ENCODE data around the gene DCANP1.

Gene DCANP1

DNA sequence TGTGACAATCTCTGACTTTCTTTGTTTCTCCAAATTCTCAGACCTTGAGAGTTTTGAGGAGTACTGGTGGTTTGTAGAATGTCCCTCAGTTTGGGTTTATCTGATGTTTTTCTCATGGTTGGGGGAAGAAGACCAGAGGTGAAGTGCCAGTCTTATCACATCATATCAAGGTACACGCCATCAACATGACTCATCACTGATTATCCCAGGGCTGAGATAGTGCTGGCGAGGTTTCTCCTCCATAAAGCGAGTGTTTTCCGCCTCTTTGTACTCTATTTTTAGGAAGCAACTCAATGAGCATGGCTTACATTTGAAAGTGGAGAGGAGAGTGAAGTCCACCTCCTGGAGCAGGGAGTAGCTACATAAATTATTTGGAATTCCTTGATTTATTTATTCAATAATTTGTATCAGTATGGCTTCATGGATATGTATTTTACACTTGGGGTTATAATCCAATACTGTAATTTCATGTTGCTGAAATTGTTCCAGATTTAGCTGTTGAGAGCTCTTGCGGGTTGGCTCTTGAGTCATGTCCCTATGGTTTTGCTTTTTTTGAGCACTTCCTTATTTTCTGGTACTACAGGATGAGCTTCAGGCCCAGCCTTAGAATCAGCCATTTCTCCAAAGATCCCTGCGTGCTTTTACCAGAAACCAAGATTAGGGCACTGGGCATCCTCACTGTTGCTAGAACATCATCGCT, 23.9 kb downstream of the DCANP1 start:
- no peak for DNase-seq
- TF ChIP-seq POLR2A (IDR thresholded peaks at IDR 0.05; ENCODE audit: low read length) (no peak), GATA1 (IDR thresholded peaks at IDR 0.05; ENCODE audit: low read depth, low read length) (no peak)

DNA sequence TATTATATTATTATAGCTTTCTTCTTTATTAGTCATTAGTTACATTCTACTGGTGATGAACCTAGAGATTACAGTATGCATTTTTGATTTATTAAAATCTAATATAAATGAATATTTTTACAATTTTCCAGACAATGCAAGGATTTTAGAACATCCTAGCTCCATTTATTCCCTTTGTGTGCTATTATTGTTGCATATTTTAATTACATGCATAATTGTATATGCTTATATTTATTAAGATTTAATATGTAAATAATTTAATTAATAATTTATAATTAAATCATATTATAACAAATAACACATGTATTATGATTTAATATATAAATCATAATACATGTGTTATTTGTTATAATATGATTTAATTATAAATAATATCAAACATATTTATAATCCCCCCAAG, 24.7 kb downstream of the DCANP1 start:
- TF ChIP-seq POLR2A (IDR thresholded peaks at IDR 0.05; ENCODE audit: low read length) (no peak), GATA1 (IDR thresholded peaks at IDR 0.05; ENCODE audit: low read depth, low read length) (no peak)
- no peak for DNase-seq

DNA sequence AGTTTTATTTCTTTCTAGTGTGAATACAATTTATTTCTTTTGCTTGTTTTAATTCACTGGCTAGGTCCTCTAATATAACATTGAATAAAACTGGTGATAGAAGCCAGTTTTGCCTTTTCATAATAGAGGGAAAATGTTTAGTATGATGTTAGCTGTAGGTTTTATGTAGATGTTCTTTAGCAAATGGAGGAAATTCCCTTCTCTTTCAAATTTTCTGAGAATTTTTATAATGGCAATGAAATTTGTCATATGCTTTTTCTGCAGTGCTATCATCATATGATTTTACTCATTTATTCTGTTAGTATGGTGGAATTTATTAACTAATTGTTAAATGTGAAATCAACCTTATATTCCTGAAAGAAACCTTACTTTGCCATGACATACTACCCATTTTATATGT, 30.1 kb downstream of the DCANP1 start:
- TF ChIP-seq POLR2A (IDR thresholded peaks at IDR 0.05; ENCODE audit: low read length) (no peak), GATA1 (IDR thresholded peaks at IDR 0.05; ENCODE audit: low read depth, low read length) (no peak)
- no peak for DNase-seq

DNA sequence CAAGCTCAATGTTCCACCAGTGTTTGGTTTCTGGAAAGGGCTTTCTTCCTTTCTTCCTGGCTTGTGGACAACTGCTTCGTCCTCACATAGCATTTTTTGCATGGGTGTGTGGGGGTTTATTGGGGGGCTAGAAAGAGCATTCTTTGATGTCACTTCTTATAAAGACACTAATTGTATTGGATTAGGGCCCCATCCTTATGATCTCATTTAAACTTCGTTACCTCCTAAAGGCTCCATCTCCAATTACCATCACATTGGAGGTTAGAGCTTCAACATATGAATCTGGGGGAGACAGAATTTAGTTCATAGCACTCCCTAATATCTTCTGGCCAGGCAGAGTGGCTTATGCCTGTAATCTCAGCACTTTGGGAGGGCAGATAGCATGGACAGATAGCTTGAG, 42.1 kb downstream of the DCANP1 start:
- DNase-seq: no peak
- TF ChIP-seq POLR2A (IDR thresholded peaks at IDR 0.05; ENCODE audit: low read length): no peak
- TF ChIP-seq GATA1 (IDR thresholded peaks at IDR 0.05; ENCODE audit: low read depth, low read length): no peak

DNA sequence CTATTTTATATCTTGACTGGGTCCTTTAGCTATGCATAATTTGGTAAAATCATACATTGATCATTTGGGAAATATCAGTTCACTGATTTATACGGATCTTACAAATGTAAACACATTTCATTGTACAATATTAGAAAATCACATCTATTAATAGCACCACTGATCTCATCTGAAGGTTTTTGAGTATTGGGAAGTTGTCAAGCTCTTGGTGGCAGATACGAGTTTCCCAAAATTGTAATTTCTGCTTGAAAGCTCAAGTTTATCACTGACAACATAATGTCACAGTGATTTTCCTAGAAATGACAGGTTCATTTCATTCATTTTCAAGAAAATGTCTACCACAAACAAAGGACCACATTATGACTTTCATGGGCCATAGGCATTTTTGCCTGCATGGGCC, 45.1 kb downstream of the DCANP1 start:
- no peak for DNase-seq
- no peak for TF ChIP-seq POLR2A (IDR thresholded peaks at IDR 0.05; ENCODE audit: low read length)
- no peak for TF ChIP-seq GATA1 (IDR thresholded peaks at IDR 0.05; ENCODE audit: low read depth, low read length)

DNA sequence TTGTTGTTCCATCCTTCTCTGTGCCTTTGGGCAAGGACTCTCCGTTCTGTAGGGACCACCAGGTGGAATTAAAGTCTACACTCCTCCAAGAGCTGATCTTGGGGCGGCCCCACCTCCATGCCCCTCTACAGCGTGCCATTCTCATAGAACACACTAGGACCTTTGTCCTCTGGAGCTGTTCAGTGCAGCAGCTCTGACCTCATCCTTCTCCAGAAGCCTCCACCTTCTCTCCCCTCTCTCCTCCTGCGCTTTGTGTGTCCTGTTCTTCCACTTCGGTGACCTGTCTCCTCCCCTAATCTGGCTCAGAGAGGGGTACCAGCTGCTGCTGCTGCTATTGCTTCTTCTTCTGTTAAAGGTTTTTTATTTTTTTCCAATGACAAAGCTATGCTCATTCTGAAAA, 46.3 kb downstream of the DCANP1 start:
- DNase-seq: no peak
- no peak for TF ChIP-seq POLR2A (IDR thresholded peaks at IDR 0.05; ENCODE audit: low read length)
- TF ChIP-seq GATA1 (IDR thresholded peaks at IDR 0.05; ENCODE audit: low read depth, low read length): no peak

DNA sequence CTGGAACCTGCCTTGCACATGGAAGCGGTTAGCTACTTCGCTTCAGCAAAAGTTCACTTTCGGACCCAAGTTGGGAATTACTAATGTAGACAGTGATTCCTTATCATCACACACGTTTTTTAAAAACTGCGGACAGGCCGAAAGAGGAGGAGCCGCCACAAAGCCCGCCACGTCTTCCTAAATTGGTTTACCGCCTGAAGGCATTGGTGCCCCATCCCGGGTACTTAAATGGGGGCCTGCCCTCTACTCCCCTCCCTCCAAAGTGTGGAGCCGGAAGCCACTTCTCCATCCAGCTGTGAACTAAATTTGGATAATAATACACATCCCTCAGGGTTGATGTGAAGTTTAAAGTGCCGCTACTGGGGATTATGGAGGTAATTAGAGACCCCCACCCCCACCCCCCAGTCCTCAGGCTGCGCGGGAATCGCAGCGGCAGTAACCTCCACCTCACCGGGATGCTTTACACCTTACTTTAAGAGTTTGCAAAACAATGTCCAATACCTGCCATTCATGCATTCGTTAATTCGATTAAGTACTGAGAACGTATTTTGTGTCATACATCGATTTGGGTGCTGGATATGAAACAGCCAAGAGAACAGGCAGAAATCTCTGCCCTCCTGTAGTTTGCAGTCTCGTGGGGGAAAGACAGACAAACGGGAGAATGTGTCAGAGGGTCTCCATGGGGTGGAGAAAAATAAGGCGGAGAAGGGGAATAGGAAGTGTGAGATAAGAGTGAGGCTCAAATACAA, 47.2 kb downstream of the DCANP1 start:
- TF ChIP-seq POLR2A (IDR thresholded peaks at IDR 0.05; ENCODE audit: low read length): no peak
- no peak for TF ChIP-seq GATA1 (IDR thresholded peaks at IDR 0.05; ENCODE audit: low read depth, low read length)
- peak in 1 of 2 experiments; percentile 68 for DNase-seq

DNA sequence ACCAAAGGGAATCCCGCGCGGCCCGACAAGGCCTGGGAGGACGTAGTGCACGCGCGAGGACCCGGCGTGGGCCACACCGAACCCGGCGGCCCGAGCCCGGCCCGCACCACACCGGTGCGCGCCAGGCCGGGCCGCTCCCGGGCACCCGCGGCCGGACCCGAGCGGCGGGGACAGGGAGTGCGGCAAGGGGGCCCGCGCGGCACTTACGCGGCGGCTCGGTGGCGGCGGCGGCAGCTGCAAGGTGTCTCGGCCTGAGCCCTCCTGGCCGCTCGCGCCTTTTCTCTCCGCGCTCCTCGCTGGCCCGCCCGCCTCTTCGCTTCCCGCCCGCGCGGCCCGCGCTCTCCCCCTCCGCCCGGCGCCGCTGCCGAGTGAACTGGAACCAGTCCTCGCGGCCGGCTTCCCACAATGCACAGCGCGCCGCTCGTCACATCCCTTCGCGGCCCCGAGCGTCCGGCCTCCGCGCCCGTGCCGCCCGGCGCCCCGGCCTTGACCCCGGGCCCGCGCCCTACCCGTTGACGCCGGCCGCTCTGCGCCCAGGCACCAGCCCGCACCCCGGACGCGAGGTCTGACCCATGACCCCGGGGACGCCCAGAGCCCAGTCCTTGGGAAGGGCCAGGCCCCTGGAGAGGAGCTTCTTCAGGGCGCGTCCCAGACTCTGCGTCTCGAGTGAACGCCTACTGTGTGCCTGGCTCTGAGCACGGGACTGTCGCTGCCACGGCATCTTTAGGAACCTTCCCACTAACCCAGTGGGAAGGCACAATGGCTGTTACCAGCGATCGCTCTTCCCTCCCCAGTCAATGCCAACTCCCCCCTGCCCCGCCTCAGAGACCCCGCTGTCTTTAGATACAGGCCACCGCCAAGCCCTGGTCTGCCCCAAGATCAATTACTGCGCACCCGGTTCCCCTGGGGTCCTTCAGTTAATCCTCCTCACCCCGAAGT, 48.0 kb downstream of the DCANP1 start, which contains the start of gene MACROH2A1:
TSS of gene MACROH2A1 (minus strand) at position 377 of the 939 bp plus-strand sequence. CDS start 10,138 bp downstream, outside the sequence.
- no peak for TF ChIP-seq GATA1 (IDR thresholded peaks at IDR 0.05; ENCODE audit: low read depth, low read length)
- TF ChIP-seq POLR2A (IDR thresholded peaks at IDR 0.05; ENCODE audit: low read length): peak; percentile 91
- DNase-seq: peak; percentile 90 to 93

DNA sequence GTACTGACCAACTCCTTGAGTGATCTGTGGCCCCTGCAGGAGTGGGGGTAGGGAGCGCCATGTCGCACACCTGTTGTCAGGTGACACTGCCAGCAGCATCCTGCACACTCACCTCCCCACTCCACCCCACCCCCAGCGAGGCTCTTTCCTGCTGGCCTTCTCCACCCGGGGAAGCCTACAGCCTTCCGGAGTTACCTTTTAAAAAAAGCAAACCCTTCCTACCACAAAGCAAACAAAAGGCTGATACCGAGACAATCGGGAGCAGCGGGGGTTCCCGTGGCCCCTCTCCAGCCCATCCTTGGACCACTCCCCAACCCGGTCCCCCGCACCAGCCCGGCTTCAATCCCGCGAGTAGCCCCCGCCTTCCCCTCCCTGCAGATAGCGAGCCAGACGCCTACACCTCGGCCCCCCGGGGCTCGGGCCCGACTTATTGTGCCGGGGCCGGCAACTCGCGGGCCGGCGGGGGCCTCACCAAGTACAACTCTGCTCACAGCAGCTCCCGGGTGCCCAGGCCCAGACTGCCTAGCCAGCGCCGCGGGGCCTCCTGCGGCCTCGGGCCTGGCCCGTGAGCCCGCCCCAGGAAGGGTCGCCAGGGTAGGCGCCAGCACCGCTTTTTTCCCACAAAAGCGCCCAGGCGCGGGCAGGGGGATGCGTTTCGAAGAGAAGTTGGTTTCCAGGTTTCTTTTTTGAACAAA, 48.8 kb downstream of the DCANP1 start:
- peak; percentile 70 to 74 for DNase-seq
- no peak for TF ChIP-seq GATA1 (IDR thresholded peaks at IDR 0.05; ENCODE audit: low read depth, low read length)
- TF ChIP-seq POLR2A (IDR thresholded peaks at IDR 0.05; ENCODE audit: low read length): no peak

DNA sequence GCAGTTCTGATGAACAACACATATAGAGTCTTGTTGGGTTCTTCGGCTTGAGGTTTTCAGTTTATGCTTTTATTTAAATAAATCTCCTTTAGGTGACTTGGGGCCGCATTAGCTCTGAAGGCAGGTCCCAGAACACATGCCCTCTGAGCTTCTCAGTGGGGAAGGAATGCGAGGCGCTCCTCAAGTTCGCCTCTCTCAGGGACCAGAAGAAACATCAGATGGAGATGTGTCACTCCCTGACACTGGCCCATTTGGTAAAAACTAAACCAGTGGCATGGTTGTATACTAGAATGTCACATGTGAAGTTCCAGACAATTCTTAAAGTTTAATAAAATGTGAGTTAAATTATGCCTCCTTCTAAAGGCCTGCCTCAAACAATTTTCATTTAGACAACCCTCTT, 50.1 kb downstream of the DCANP1 start:
- no peak for DNase-seq
- TF ChIP-seq POLR2A (IDR thresholded peaks at IDR 0.05; ENCODE audit: low read length): no peak
- TF ChIP-seq GATA1 (IDR thresholded peaks at IDR 0.05; ENCODE audit: low read depth, low read length): no peak

DNA sequence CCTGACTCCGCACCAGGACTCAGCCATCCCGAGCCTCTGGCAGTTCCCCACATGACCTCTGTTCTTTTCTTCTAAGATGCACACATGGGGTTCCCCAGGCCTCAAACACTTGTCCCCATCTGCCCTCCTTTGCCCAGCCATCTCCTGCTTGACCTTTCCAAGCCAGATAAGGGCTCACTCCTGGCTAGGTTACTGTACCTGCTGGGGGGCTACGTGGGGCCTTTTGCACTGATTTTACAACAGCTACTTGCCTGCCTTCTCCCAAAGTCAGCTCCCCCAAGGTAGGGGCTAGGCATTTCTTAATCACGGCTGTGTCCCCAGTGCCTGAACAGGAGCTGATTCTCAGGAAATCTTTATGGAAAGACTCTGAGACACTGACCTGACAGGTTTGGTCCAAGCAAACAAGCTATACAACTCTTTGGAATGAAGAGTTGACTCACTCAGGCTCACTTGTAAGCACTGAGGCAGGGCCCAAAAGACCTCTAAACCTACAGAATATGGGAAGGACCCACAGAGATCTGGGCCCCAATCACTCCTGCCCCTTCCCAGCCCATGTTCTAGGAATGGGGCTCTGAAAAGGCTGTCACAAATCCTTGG, 50.6 kb downstream of the DCANP1 start:
- DNase-seq: peak in 1 of 2 experiments; percentile 27
- no peak for TF ChIP-seq POLR2A (IDR thresholded peaks at IDR 0.05; ENCODE audit: low read length)
- TF ChIP-seq GATA1 (IDR thresholded peaks at IDR 0.05; ENCODE audit: low read depth, low read length): no peak

DNA sequence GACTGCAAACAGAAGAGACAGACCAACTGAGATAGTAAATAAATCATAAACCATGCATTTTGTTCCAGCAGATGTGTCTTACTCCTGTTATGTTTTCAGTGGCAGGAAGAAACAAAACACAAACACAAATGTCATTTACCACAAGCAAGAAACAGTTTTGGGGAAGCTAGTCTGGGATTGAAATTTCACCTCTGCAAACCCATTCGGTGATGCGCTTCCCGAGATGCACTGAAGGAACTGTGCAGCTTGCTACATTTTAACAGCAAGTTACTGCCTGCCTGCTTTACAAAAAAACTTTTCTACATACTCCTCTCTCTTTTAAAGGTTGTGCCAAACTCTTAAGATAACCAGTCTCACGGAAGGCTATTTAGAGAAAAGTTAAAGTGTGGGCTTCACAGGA, 51.3 kb downstream of the DCANP1 start:
- no peak for TF ChIP-seq GATA1 (IDR thresholded peaks at IDR 0.05; ENCODE audit: low read depth, low read length)
- no peak for TF ChIP-seq POLR2A (IDR thresholded peaks at IDR 0.05; ENCODE audit: low read length)
- no peak for DNase-seq

DNA sequence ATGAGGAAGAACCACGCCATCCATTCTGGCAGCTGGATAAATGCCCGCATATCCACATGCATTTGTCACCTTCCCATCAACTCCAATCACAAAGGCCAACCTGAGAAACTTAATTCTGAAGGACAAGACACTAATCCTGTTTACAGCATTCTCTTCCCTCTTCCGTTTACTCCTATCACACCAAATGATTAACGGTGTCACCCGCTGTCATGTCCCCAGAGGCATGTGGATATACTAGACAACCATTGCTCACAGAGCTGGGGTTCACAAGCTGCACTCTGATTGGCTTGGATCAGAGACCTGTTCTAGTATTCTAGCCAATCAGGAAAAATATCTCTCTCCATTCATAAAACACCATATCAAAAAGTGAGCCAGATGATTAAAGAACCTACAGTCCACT, 51.7 kb downstream of the DCANP1 start:
- TF ChIP-seq POLR2A (IDR thresholded peaks at IDR 0.05; ENCODE audit: low read length): no peak
- no peak for TF ChIP-seq GATA1 (IDR thresholded peaks at IDR 0.05; ENCODE audit: low read depth, low read length)
- DNase-seq: peak; percentile 30 to 45

Measured in erythroblast (primary cell).